GM19463 (cell line): ENCODE measurements around the gene SMPD3.

Experiments
- ATAC-seq: cut with Tn5 transposase; IDR thresholded peaks from one replicate; pipeline ENCODE4 v1.9.1; 2021; ENCODE audit warnings: mild to moderate bottlenecking, moderate library complexity; ENCODE audit not compliant: unreplicated experiment

The SMPD3 gene

DNA sequence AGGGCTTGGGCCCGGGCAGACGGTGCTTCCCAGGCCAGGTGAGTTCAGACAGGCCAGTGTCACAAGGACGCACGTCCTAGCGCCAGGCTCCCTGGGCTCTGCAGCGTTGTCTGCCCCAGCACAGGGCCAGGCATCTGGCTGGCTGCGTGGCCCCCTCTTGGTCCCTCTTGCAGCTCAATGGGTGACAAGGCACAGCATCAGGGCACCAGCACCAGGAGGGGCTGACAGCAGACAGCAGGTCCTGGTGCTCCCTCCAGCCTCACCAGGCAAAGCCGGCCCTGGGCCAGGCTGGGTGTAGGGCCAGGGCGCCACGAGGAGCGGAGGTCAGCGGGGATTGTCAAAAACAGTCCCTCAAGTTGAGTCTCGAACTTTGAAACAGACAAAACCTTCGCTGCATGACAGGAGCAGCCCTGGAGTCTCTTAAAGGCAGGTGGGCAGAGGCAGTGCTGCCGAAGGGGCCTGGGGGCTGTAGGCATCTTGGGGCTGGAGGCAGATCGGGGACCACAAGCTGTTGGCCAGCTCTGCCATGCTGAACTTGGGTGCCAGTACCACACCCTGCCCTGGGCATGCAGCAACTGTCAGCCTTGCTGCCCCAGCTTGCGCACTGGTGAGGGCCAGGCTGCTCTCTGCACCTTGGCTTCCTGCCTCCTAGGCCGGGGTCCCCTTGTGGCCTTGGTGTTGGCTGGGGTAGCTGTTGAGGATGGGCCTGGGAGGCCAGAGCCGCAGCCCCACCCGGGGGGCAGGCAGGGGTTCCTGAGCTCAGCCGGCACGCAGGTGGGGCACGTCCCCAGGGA, 88.7 kb downstream of the SMPD3 start:
- no peak for ATAC-seq

GRCh38 chr16:68358951-68359350, 89.4 kb downstream of the SMPD3 start:
- no peak for ATAC-seq

DNA sequence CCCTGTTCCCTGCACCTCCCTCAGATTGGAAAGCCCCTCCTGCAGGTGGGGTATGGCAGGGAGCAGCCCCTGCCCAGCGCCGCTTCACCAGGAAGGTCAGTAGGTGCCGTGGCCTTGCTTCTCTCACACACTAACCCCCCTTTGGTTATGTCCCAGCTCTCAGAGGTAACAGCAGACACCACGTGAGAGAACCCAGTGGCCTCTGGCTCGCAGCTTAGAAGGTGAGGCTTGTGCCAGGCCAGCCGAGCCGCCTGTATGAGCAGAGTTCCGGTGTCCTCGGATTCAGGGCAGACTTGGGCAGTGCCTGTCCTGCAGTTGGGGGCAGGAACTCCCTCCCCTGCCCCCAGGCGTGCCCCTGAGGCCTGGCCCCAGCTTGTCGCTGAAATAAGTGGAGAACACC, 90.4 kb downstream of the SMPD3 start:
- ATAC-seq: no peak

DNA sequence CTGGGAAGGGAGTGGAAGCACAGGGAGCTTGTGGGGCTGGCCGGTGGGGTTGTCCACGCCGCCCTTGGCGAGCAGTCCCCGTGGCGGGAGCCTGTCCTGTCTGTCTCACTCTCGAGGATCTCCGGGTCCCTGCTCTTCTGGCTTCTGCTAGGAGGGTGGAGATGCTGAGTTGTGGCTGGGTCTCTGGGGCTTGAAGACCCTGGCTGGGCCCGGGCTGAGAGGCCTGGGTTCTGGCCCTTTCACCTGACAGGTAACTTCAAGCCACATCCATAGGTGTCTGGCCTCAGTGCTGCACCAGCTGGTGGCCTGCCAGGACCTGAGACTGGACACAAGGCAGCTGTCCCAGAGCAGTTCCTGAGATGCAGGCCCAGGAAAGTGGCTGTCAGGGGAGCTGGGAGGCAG, 90.8 kb downstream of the SMPD3 start:
- no peak for ATAC-seq

DNA sequence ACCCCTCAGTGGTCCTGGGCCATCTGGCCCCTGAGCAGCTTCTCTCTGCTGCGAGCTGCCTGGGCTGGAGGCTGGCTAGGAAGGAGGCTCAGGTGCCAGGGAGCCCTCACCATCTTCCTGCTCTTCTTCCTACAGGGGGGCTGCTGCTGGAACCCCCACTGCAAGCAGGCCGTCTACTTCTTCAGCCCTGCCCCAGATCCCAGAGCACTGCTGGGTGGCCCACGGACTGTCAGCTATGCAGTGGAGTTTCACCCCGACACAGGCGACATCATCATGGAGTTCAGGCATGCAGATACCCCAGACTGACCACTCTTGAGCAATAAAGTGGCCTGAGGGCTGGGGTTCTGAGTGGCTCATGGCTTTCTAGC, 91.4 kb downstream of the SMPD3 start:
- no peak for ATAC-seq

DNA sequence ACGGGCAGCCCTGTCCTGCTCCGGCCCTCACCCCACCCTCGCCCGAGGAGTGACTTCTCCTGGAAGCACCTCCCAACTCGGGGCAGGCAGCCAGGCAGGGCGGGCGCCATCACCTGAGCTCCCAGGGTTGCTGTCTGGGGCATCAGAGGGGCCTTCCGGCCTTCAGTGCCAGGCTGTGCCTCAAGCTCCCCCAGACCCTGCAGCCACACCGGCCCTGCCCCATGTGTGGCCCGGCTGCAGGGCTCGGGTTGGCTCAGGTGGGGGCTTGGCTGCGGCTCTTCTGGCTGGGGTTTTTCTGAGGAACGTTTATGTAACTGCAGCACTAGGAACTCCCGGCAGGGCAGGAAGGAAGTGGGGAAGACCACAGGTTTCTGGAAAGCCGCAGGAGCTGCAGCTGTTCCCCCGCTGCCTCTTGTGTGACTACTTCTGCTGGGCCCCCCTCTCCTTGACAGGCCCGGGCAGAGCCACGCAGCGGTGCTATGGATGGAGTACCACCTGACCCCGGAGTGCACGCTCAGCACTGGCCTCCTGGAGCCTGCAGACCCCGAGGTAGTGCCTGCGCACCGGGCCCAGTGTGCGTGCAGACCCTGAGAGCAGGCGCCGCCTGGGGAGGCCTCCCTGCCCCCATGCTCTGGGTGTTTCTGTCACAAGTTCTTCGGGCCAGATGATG, 91.9 kb downstream of the SMPD3 start:
- ATAC-seq: peak; percentile 84

- peak; percentile 3 for ATAC-seq
Observed at GRCh38 chr16:68355447-68356248, 92.7 kb downstream of the SMPD3 start.

- no peak for ATAC-seq
Observed at GRCh38 chr16:68354816-68355215, 93.5 kb downstream of the SMPD3 start.

DNA sequence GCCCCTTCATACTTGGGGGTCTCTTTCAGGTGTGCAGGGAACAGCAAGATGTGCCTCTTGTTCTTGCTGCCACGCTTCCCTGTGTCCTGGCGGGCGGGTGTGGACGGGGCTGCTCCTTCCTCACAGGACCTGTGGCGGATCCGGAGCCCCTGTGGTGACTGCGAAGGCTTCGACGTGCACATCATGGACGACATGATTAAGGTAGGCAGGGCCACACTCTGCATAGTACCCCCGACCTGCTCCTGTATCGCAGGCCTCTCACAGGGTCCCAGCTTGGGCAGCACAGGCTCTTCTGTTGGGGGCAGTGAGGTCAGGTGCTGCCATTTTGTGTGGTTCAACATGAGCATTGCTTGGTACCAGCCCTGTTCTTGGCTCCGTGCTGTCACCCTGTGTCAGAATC, 94.9 kb downstream of the SMPD3 start:
- no peak for ATAC-seq

GRCh38 chr16:68351991-68352431, 96.3 kb downstream of the SMPD3 start:
- ATAC-seq: no peak

- no peak for ATAC-seq
Observed at GRCh38 chr16:68351463-68351862, 96.8 kb downstream of the SMPD3 start.

- no peak for ATAC-seq
Observed at GRCh38 chr16:68350813-68351350, 97.4 kb downstream of the SMPD3 start.

DNA sequence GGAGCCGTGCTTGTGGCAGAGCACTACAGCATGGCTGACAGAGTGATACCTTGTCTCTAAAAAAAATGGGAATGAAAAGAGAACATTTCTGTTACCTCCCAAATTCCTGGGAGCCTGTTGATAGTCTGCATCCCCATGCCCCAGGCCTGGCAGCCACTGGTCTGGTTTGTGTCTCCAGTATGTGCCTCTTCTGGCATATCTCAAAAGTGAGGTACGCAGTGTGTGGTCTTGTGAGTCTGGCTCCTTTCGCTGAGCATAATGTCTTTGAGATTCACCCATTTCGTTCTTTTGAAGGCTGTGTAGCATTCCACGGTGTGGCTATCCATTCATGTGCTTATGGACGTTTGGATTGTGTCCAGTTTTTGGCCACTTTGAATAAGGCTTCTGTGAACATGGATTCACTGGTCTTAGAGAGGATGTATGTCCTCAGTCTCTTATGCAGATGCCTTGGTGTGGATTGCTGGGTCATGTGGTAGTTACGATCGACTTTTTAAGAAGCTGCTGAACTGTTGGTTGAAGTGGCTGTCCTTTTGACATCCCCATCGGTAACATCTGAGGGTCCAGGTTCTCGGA, 98.4 kb downstream of the SMPD3 start:
- no peak for ATAC-seq

GRCh38 chr16:68348639-68349445, 99.5 kb downstream of the SMPD3 start:
- no peak for ATAC-seq

GRCh38 chr16:68347605-68348004, 100.7 kb downstream of the SMPD3 start:
- no peak for ATAC-seq

DNA sequence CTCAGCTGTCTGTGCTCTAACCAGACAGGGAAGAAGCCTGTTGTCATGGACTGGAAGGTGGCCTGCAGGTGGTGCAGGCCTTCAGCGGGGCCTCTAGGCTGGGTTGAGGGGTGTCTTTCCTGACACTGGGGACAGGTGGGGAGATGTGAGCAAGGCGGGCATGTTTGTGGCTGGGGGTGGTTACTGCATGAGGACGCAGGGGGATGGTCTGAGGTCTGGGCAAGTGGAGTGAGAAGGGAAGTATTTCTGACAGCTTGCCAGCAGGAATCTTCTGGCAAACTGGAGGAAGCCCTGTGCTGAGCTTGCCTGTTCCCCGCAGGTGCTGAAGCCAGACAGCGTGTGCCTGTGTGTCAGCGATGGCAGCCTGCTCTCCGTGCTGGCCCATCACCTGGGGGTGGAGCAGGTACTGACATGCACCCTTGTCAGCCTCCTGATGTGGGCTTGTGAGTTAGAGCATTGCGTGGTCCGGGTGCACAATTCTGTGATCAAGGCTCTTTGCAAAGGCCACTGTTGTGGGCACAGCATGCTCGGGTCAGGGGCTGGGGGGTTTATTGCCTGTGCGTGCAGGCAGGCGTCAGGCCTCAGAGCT, 101.3 kb downstream of the SMPD3 start:
- ATAC-seq: no peak

GRCh38 chr16:68345958-68346635, 102.2 kb downstream of the SMPD3 start:
- no peak for ATAC-seq

DNA sequence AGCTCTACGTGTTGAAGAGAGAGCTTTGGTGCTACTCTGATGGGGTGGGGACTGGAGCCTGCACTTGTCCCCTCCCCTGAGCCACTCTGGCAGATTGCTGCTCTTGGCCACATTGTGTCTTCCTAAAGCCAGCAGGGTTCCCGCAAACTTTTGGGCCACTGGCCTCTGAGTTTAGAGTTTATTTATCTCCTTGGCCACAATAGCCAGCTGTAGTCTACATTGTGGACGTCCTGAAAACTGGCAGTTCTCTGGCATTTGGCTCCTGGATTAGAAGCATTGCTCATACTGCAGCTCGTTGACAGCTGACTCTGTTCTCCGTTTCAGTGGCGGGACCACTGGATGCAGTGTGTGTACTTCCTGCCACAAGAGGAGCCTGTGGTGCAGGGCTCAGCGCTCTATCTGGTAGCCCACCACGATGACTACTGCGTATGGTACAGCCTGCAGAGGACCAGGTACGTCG, 102.9 kb downstream of the SMPD3 start:
- ATAC-seq: no peak

- no peak for ATAC-seq
Observed at GRCh38 chr16:68344252-68344651, 104.1 kb downstream of the SMPD3 start.
